ENCODE results near the gene EP400. TPM values are rescaled to one million over a fixed set of nuclear protein-coding genes. Genes with fewer than 3 reads are reported as not detected.

The EP400 gene
- total and polyA plus RNA-seq, 2 of the 8 experiments (the other 6 are each of a cell fraction or from before 2014, with no cell fraction given) = 13.1 to 69.7 TPM

GRCh38 chr12:131920157-131920508, 29.6 kb upstream of the EP400 start (continued):
- no peak for TF ChIP-seq CHD7 (IDR thresholded peaks at IDR 0.05; ENCODE audit: insufficient replicate concordance, low read length)
- TF ChIP-seq PHF8 (conservative IDR thresholded peaks at IDR 0.05; ENCODE audit: low read depth, low read length) = no peak
- TF ChIP-seq ATF2 (IDR thresholded peaks at IDR 0.05; ENCODE audit: low read length) = no peak

Data from H1 (cell line).